H1 (cell line): ENCODE results near the gene TNNI3.

ENCODE experiments used
- BRCA1 ChIP-seq: IDR thresholded peaks from 2 replicates; pipeline ENCODE4 v1.6.1; 2012; ENCODE audit warnings: low read depth, low read length, improper control_type of control experiment
- CEBPB ChIP-seq: IDR thresholded peaks from 2 replicates; pipeline ENCODE4 v1.6.1; 2012; ENCODE audit warnings: low read depth, low read length
- CHD7 ChIP-seq: fragments of 300-600 bp; sonication (generic); IDR thresholded peaks from 2 replicates; pipeline ENCODE4 v1.7.1; 2012; ENCODE audit warnings: low read length, moderate library complexity, mild to moderate bottlenecking, inconsistent platforms; ENCODE audit not compliant: insufficient replicate concordance
- CTCF ChIP-seq, 3 experiments: IDR thresholded peaks; 1 replicate in 2 of 3; 2 replicates in 1 of 3; pipeline versions ENCODE4 v1.5.1 to v1.6.1; 2011; ENCODE audit warnings: low read length in 3 of 3, mild to moderate bottlenecking in 3 of 3, inconsistent platforms in 2 of 3, low read depth in 1 of 3, moderate library complexity in 1 of 3; ENCODE audit not compliant: insufficient read depth in 1 of 3; ENCODE audit errors: control extremely low read depth in 1 of 3
- EP300 ChIP-seq, 2 experiments: IDR thresholded peaks; 1 replicate in 1 of 2; 2 replicates in 1 of 2; pipeline ENCODE4 v1.6.1; 2011 to 2012; ENCODE audit warnings: low read depth in 2 of 2, low read length in 2 of 2, mild to moderate bottlenecking in 2 of 2, borderline replicate concordance in 1 of 2, inconsistent platforms in 1 of 2, moderate library complexity in 1 of 2
- MAX ChIP-seq: IDR thresholded peaks from 2 replicates; pipeline ENCODE4 v1.6.1; 2012; ENCODE audit warnings: inconsistent platforms
- POLR2A ChIP-seq, 2 experiments: IDR thresholded peaks; 1 replicate in 1 of 2; 2 replicates in 1 of 2; pipeline ENCODE4 v1.6.1; 2011; ENCODE audit warnings: low read depth in 2 of 2, low read length in 2 of 2, mild to moderate bottlenecking in 2 of 2; ENCODE audit errors: control extremely low read depth in 1 of 2
- POLR2AphosphoS5 ChIP-seq: IDR thresholded peaks from 2 replicates; pipeline ENCODE4 v1.6.1; 2011; ENCODE audit warnings: low read depth, low read length
- RFX5 ChIP-seq: IDR thresholded peaks from 2 replicates; pipeline ENCODE4 v1.6.1; 2011; ENCODE audit warnings: low read depth, low read length, improper control_type of control experiment, borderline replicate concordance
- USF2 ChIP-seq: IDR thresholded peaks from 2 replicates; pipeline ENCODE4 v1.6.1; 2011; ENCODE audit warnings: low read length, improper control_type of control experiment

GRCh38 chr19:55145232-55145631 lies 12.3 kb downstream of the TNNI3 start:
- TF ChIP-seq CEBPB (no peak), POLR2AphosphoS5 (no peak), CTCF (IDR thresholded peaks at IDR 0.05; ENCODE audit: control extremely low read depth in 1 of 3, insufficient read depth in 1 of 3, low read depth in 1 of 3, low read length in 3 of 3) (no peak), CHD7 (no peak), BRCA1 (no peak), POLR2A (IDR thresholded peaks at IDR 0.05; ENCODE audit: control extremely low read depth in 1 of 2, low read depth in 2 of 2, low read length in 2 of 2) (no peak), USF2 (no peak), EP300 (IDR thresholded peaks at IDR 0.05; ENCODE audit: borderline replicate concordance in 1 of 2, low read depth in 2 of 2, low read length in 2 of 2) (no peak), MAX (no peak), RFX5 (no peak)
